ENCODE data around the gene NIPSNAP3A.

DNA sequence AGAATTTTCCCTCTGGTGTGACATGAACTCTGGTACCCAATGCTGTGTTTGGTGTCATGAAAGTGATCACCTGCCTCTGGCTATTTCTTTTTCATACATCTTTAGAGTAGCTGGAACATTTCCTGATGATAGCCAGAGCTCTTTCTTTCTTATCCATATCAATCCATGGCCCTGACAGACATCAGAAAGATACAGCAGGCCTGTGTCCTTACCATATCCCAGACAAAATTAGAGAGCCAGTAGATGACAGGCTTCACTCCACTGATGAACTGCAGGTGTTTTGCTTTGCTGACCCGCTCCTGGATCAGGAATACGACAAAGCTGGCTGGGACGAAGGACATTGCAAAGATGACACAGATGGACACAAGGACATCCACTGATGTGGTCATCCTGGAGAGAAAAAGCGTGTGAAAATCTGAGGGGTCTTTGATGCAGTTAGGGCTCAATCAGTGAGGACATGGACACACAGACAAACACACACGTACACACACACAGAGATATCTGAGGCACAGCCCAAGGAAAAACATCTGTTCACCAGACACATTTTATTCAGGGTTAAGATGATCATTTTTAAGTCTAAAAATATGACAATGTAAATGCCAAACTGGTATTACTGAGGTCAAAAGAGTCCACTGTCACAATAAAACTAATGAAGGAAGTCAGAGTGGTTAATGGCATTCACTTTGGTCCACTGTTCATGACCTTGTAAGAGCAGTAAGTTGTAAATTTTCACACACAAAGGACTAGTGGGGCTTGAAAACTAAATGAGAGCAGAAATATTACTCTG lies 50.9 kb downstream of the NIPSNAP3A start:
- no peak for TF ChIP-seq CTCF (IDR thresholded peaks at IDR 0.05; ENCODE audit: low read length)
- TF ChIP-seq EZH2 (IDR thresholded peaks at IDR 0.05; ENCODE audit: borderline replicate concordance, low read length), result no peak

Measured in OCI-LY1 (cell line).